ENCODE measurements around the gene ELF2. TPM values are rescaled to one million over a fixed set of nuclear protein-coding genes. Genes with fewer than 3 reads are reported as not detected.

ELF2 gene
- total RNA-seq, 1 donor from 2014 or later: 25.1 TPM

GRCh38 chr4:139077567-139078355 is 99.3 kb downstream of the ELF2 start:
- Mint-ChIP-seq H3K4me3 (ENCODE audit: unreplicated experiment) (no peak overlapping the region), H3K27ac (ENCODE audit: unreplicated experiment) (no peak overlapping the region), H3K9me3 (ENCODE audit: unreplicated experiment) (no peaks in the 10 kb centered on the region), H3K27me3 (ENCODE audit: low read depth, unreplicated experiment) (no peaks in the 10 kb centered on the region), H3K36me3 (ENCODE audit: low read depth, unreplicated experiment) (peaks cover 1% of the 10 kb centered on the region), H3K4me1 (ENCODE audit: low read depth, unreplicated experiment) (peaks cover 19% of the 10 kb centered on the region)
- Histone ChIP-seq H3K4me3 (ENCODE audit: insufficient read depth, low read depth, low read length) (no peak overlapping the region), H3K27ac (ENCODE audit: low read depth, low read length) (no peak overlapping the region), H3K27me3 (ENCODE audit: insufficient read depth, low read length) (no peaks in the 10 kb centered on the region), H3K79me2 (ENCODE audit: insufficient read depth, low read length) (peaks cover 99% of the 10 kb centered on the region), H4K20me1 (ENCODE audit: insufficient read depth, low read length) (peaks cover 68% of the 10 kb centered on the region), H2AFZ (ENCODE audit: low read depth, low read length) (no peak overlapping the region), H3K36me3 (ENCODE audit: insufficient read depth, low read length) (peaks cover 4% of the 10 kb centered on the region), H3K9me3 (ENCODE audit: insufficient read depth, low read depth, low read length) (no peaks in the 10 kb centered on the region), H3K9ac (ENCODE audit: low read length) (no peak overlapping the region), H3K4me1 (ENCODE audit: insufficient read depth, low read length) (peaks cover 8% of the 10 kb centered on the region), H3K4me2 (ENCODE audit: low read length) (no peak overlapping the region)
- peak; percentile 54 for FAIRE-seq
- no peak for DNase-seq (ENCODE audit: low read depth)
- TF ChIP-seq CTCF (IDR thresholded peaks at IDR 0.05; ENCODE audit: insufficient read depth, low read depth, low read length) (no peak), EZH2 (IDR thresholded peaks at IDR 0.05; ENCODE audit: insufficient read depth, low read length) (no peak)

GRCh38 chr4:139076016-139076744 is 100.8 kb downstream of the ELF2 start:
- Histone ChIP-seq H3K27ac (ENCODE audit: low read depth, low read length) (no peak overlapping the region), H3K27me3 (ENCODE audit: insufficient read depth, low read length) (no peaks in the 10 kb centered on the region), H3K9me3 (ENCODE audit: insufficient read depth, low read depth, low read length) (no peaks in the 10 kb centered on the region), H3K4me3 (ENCODE audit: insufficient read depth, low read depth, low read length) (no peak overlapping the region), H4K20me1 (ENCODE audit: insufficient read depth, low read length) (peaks cover 59% of the 10 kb centered on the region), H2AFZ (ENCODE audit: low read depth, low read length) (no peak overlapping the region), H3K36me3 (ENCODE audit: insufficient read depth, low read length) (peaks cover 14% of the 10 kb centered on the region), H3K4me2 (ENCODE audit: low read length) (no peak overlapping the region), H3K4me1 (ENCODE audit: insufficient read depth, low read length) (no peaks in the 10 kb centered on the region), H3K79me2 (ENCODE audit: insufficient read depth, low read length) (peaks cover 92% of the 10 kb centered on the region), H3K9ac (ENCODE audit: low read length) (no peak overlapping the region)
- Mint-ChIP-seq H3K27me3 (ENCODE audit: low read depth, unreplicated experiment) (no peaks in the 10 kb centered on the region), H3K4me3 (ENCODE audit: unreplicated experiment) (no peak overlapping the region), H3K4me1 (ENCODE audit: low read depth, unreplicated experiment) (peaks cover 14% of the 10 kb centered on the region), H3K36me3 (ENCODE audit: low read depth, unreplicated experiment) (peaks cover 3% of the 10 kb centered on the region), H3K9me3 (ENCODE audit: unreplicated experiment) (no peaks in the 10 kb centered on the region), H3K27ac (ENCODE audit: unreplicated experiment) (no peak overlapping the region)
- TF ChIP-seq EZH2 (IDR thresholded peaks at IDR 0.05; ENCODE audit: insufficient read depth, low read length) (no peak), CTCF (IDR thresholded peaks at IDR 0.05; ENCODE audit: insufficient read depth, low read depth, low read length) (no peak)
- peak; percentile 20 for DNase-seq (ENCODE audit: low read depth)
- peak; percentile 39 for FAIRE-seq
